Measurements from ENCODE around the gene MAP7D2.

DNA sequence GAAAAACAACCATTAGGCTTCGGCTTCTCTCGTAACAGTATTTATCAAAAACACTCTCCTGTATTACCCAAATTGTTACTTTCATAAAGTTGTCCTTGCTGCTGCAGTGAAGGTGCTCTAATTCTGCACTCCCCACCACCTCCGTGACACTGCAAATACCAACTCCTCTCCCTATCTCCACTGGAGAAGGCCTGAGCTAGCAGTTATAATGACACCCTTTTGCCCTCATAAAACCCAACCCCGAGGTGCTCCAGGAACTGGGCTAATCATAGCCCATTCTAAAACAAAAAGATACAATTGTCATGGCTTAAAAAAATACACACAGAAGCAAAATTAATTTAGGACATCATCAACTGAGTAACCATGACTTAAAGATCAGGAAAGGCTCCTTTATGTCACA, 59.2 kb downstream of the MAP7D2 start:
- no peak for TF ChIP-seq POLR2A (IDR thresholded peaks at IDR 0.05; ENCODE audit: low read depth)
- TF ChIP-seq, protein P1, sequence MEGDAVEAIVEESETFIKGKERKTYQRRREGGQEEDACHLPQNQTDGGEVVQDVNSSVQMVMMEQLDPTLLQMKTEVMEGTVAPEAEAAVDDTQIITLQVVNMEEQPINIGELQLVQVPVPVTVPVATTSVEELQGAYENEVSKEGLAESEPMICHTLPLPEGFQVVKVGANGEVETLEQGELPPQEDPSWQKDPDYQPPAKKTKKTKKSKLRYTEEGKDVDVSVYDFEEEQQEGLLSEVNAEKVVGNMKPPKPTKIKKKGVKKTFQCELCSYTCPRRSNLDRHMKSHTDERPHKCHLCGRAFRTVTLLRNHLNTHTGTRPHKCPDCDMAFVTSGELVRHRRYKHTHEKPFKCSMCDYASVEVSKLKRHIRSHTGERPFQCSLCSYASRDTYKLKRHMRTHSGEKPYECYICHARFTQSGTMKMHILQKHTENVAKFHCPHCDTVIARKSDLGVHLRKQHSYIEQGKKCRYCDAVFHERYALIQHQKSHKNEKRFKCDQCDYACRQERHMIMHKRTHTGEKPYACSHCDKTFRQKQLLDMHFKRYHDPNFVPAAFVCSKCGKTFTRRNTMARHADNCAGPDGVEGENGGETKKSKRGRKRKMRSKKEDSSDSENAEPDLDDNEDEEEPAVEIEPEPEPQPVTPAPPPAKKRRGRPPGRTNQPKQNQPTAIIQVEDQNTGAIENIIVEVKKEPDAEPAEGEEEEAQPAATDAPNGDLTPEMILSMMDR (IDR thresholded peaks at IDR 0.05) = no peak

Measured in esophagus muscularis mucosa (tissue), 3 donors.